Endothelial cell of umbilical vein (primary cell): ENCODE data around the gene ANTXRL. TPM values are rescaled to one million over a fixed set of nuclear protein-coding genes. Genes with fewer than 3 reads are reported as not detected.
"Not testable (repeated sequence)": the region's sequence is repeated elsewhere in the genome, so short reads cannot be mapped to it uniquely, and the experiment has no call there.

Experiments
- BruUV-seq: library from RNA; stranded (reverse); fragments of 400-500 nt; replicated peaks from 2 replicates; lab custom pipeline; 2021; lab: Mats Ljungman, UMichigan
- CTCF ChIA-PET: fragments of 300-600, 350-600 bp; sonication (Branson Sonifier 250); formaldehyde crosslinking; loops from one replicate; lab custom pipeline; 2021; ENCODE audit warnings: antibody characterized with exemption, inconsistent platforms; lab: Charles Lee
- POLR2A ChIA-PET: fragments of 300-600, 350-600 bp; sonication (Branson Sonifier 250); formaldehyde crosslinking; loops from one replicate; lab custom pipeline; 2021; ENCODE audit warnings: antibody characterized with exemption, inconsistent platforms; lab: Charles Lee
- DNase-seq: peaks from one replicate; pipeline ENCODE4 v3.0.0-alpha.2; 2011; ENCODE audit warnings: low read depth, low spot score
- FAIRE-seq: peaks from 2 replicates; lab custom pipeline; 2011; peaks lifted over from hg19 to GRCh38; lab: Jason Lieb, UNC
- H2AFZ ChIP-seq: 2 replicates; pipeline ENCODE4 v1.6.0; 2012; ENCODE audit warnings: low read depth, low read length, control low read depth, inconsistent platforms
- H3K27ac ChIP-seq: 2 replicates; pipeline ENCODE4 v1.5.1; 2011; ENCODE audit warnings: low read depth, mild to moderate bottlenecking, control low read depth, low read length, moderate library complexity; ENCODE audit not compliant: insufficient read depth
- H3K27me3 ChIP-seq, 2 experiments: 2 replicates each; pipeline versions ENCODE4 v1.6.0 to v1.6.1; 2011; ENCODE audit warnings: low read length in 2 of 2, mixed read lengths in 1 of 2; ENCODE audit not compliant: control insufficient read depth in 2 of 2, insufficient read depth in 2 of 2
- H3K36me3 ChIP-seq, 2 experiments: 2 replicates in 1 of 2; 3 replicates in 1 of 2; pipeline ENCODE4 v1.5.1; 2011; ENCODE audit warnings: low read length in 2 of 2, mild to moderate bottlenecking in 1 of 2, moderate library complexity in 1 of 2; ENCODE audit not compliant: control insufficient read depth in 2 of 2, insufficient read depth in 2 of 2; ENCODE audit errors: extremely low read depth in 1 of 2
- H3K4me1 ChIP-seq: 3 replicates; pipeline ENCODE4 v1.5.1; 2011; ENCODE audit warnings: mild to moderate bottlenecking, low read length; ENCODE audit not compliant: control insufficient read depth, insufficient read depth; ENCODE audit errors: extremely low read depth
- H3K4me2 ChIP-seq: 2 replicates; pipeline ENCODE4 v1.6.1; 2011; ENCODE audit warnings: low read length, control low read depth, mixed read lengths; ENCODE audit not compliant: insufficient read depth
- H3K4me3 ChIP-seq, 3 experiments: fragments of 200-600 bp in 1 of 3; sonication (generic), shearing (Covaris generic) in 1 of 3; replicated peaks in 1 of 3; 2 replicates each; pipeline ENCODE4 v1.5.1; 2011 to 2016; ENCODE audit warnings: control low read depth in 3 of 3, low read length in 3 of 3, mild to moderate bottlenecking in 2 of 3, inconsistent platforms in 1 of 3, low read depth in 1 of 3, moderate library complexity in 1 of 3; ENCODE audit not compliant: insufficient read depth in 1 of 3
- H3K79me2 ChIP-seq: 2 replicates; pipeline ENCODE4 v1.6.0; 2012; ENCODE audit warnings: low read length, inconsistent platforms; ENCODE audit not compliant: control insufficient read depth, insufficient read depth
- H3K9ac ChIP-seq: replicated peaks from 2 replicates; pipeline ENCODE3; 2011; ENCODE audit warnings: low read length, control low read depth; ENCODE audit not compliant: insufficient read depth; ENCODE audit errors: extremely low read depth
- H3K9me1 ChIP-seq: replicated peaks from 3 replicates; pipeline ENCODE4 v1.6.0; 2011; ENCODE audit warnings: mild to moderate bottlenecking, low read length; ENCODE audit not compliant: control insufficient read depth, insufficient read depth; ENCODE audit errors: extremely low read depth
- H3K9me3 ChIP-seq: replicated peaks from 2 replicates; pipeline ENCODE4 v1.5.1; 2012; ENCODE audit warnings: low read length, inconsistent platforms; ENCODE audit not compliant: control insufficient read depth, insufficient read depth
- H4K20me1 ChIP-seq: replicated peaks from 2 replicates; pipeline ENCODE3; 2011; ENCODE audit warnings: mild to moderate bottlenecking, low read length; ENCODE audit not compliant: control insufficient read depth, insufficient read depth; ENCODE audit errors: extremely low read depth
- dilution Hi-C: fragments of 300-500 bp; cut with MboI; formaldehyde crosslinking; loops from one replicate; pipeline ENCODE4 v1.15.0; 2019; ENCODE audit warnings: low sequenced_read_pairs; ENCODE audit not compliant: extremely low pct_ligation_motif_present
- intact Hi-C: fragments of 100-400 bp; cut with micrococcal nuclease; formaldehyde crosslinking; loops from one replicate; pipeline ENCODE4 v1.10.0; 2022
- polyA plus RNA-seq, 4 experiments: library from polyadenylated mRNA; depleted of rRNA in 3 of 4; stranded (reverse) in 3 of 4; unstranded in 1 of 4; fragments of >200 nt; gene quantifications; 2 replicates each; pipeline versions ENCODE4 v1.2.1 to v1.2.3, GENCODE V29; 2011 to 2012; ENCODE audit warnings: missing spikeins in 1 of 4
- total RNA-seq: library from RNA; stranded (reverse); gene quantifications from 2 replicates; pipeline ENCODE4 v1.2.3, GENCODE V29; 2021

ANTXRL gene
- total and polyA plus RNA-seq, 2 donors (not counting 3 experiments of a cell fraction or from before 2014, with no cell fraction given) = not detected

GRCh38 chr10:46377022-46377421, 90.2 kb downstream of the ANTXRL start:
- H3K27ac ChIP-seq, H3K27me3 ChIP-seq, intact Hi-C loops, CTCF ChIA-PET, H3K4me1 ChIP-seq, H3K4me3 ChIP-seq, H3K79me2 ChIP-seq, H3K4me2 ChIP-seq, DNase-seq, H3K9ac ChIP-seq, H4K20me1 ChIP-seq, FAIRE-seq, H3K9me3 ChIP-seq, H3K36me3 ChIP-seq, dilution Hi-C loops, POLR2A ChIA-PET, H3K9me1 ChIP-seq, H2AFZ ChIP-seq, BruUV-seq: not testable (repeated sequence)

- H3K79me2 ChIP-seq, DNase-seq, H3K27ac ChIP-seq, intact Hi-C loops, H3K9ac ChIP-seq, H3K9me1 ChIP-seq, BruUV-seq, H3K4me2 ChIP-seq, POLR2A ChIA-PET, H2AFZ ChIP-seq, H3K4me3 ChIP-seq, FAIRE-seq, H3K4me1 ChIP-seq, H3K27me3 ChIP-seq, dilution Hi-C loops, H4K20me1 ChIP-seq, H3K9me3 ChIP-seq, CTCF ChIA-PET, H3K36me3 ChIP-seq: not testable (repeated sequence)
Measured at GRCh38 chr10:46377651-46378050, 90.9 kb downstream of the ANTXRL start.

- H3K4me1 ChIP-seq, H3K79me2 ChIP-seq, H3K27ac ChIP-seq, H3K4me3 ChIP-seq, H3K27me3 ChIP-seq, H2AFZ ChIP-seq, dilution Hi-C loops, FAIRE-seq, H3K36me3 ChIP-seq, intact Hi-C loops, H3K4me2 ChIP-seq, H3K9ac ChIP-seq, POLR2A ChIA-PET, BruUV-seq, DNase-seq, H4K20me1 ChIP-seq, CTCF ChIA-PET, H3K9me3 ChIP-seq, H3K9me1 ChIP-seq: not testable (repeated sequence)
Measured at GRCh38 chr10:46378108-46378507, 91.3 kb downstream of the ANTXRL start.

DNA sequence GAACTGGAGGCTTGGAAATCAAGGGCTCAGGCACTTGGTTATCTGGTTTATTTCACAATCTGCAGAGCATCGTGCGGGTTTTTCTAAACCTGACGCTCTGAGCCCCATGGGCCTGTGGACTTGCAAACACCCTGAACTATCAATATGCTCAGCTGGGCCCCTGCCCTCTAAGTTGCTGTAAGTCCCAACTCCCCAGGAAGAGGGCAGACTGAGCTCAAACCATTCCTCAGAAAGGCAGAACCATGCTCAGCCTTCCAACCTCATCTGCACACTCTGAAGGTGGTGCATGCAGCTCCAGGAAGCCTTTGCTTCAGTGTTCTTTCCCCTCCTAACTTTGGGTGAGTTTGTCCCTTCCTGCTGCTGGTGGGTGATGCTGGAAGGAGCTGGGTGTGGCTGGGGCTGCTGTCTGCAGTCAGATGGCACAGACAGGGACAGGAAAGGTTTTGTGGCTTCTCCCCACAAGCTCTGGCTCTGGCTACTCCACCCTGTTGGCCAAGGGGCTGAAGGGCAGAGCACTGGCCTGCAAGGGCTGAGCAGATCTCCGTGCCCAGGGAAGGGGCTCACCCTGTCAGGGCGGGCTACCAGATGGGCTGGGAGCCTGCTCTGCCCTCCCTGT, 92.5 kb downstream of the ANTXRL start:
- H3K79me2 ChIP-seq, H3K9me1 ChIP-seq, H3K4me1 ChIP-seq, CTCF ChIA-PET, H3K27me3 ChIP-seq, H3K4me2 ChIP-seq, H3K4me3 ChIP-seq, FAIRE-seq, dilution Hi-C loops, H3K36me3 ChIP-seq, BruUV-seq, H3K9ac ChIP-seq, H3K9me3 ChIP-seq, intact Hi-C loops, POLR2A ChIA-PET, DNase-seq, H4K20me1 ChIP-seq, H3K27ac ChIP-seq, H2AFZ ChIP-seq: not testable (repeated sequence)
